Subcutaneous abdominal adipose tissue (tissue), 5 donors: ENCODE results near the gene LMCD1.

ENCODE experiments used
- H3K27ac ChIP-seq: one replicate; pipeline ENCODE4 v1.7.0; 2013; ENCODE audit warnings: low read depth, mild to moderate bottlenecking, inconsistent platforms, low read length, moderate library complexity
- H3K27me3 ChIP-seq, 5 donors: one replicate each; pipeline ENCODE4 v1.7.0; 2013; ENCODE audit warnings: low read length in 5 of 5, inconsistent platforms in 1 of 5; ENCODE audit not compliant: control insufficient read depth in 5 of 5, insufficient read depth in 4 of 5
- H3K36me3 ChIP-seq, 5 donors: one replicate each; pipeline ENCODE4 v1.7.0; 2013; ENCODE audit warnings: low read length in 5 of 5; ENCODE audit not compliant: control insufficient read depth in 5 of 5, insufficient read depth in 5 of 5
- H3K4me1 ChIP-seq, 5 donors: one replicate each; pipeline ENCODE4 v1.7.0; 2013; ENCODE audit warnings: low read length in 5 of 5, mild to moderate bottlenecking in 3 of 5, moderate library complexity in 1 of 5; ENCODE audit not compliant: control insufficient read depth in 5 of 5, insufficient read depth in 5 of 5
- H3K4me3 ChIP-seq, 5 donors: one replicate each; pipeline ENCODE4 v1.7.0; 2013; ENCODE audit warnings: low read length in 5 of 5, low read depth in 1 of 5
- H3K9ac ChIP-seq, 5 donors: one replicate each; pipeline ENCODE4 v1.7.0; 2013; ENCODE audit warnings: low read length in 5 of 5, mild to moderate bottlenecking in 4 of 5, moderate library complexity in 3 of 5
- H3K9me3 ChIP-seq, 5 donors: one replicate each; pipeline ENCODE4 v1.7.0; 2013; ENCODE audit warnings: low read length in 5 of 5; ENCODE audit not compliant: control insufficient read depth in 5 of 5
- donor health status: healthy.
- donor health status: healthy.
- donor health status: healthy.
- donor health status: healthy.
- donor health status: healthy.

LMCD1 gene

GRCh38 chr3:8554696-8555095 lies 53.1 kb downstream of the LMCD1 start:
- Histone ChIP-seq H3K9me3 (no peaks in the 10 kb centered on the region), H3K27me3 (no peaks in the 10 kb centered on the region), H3K9ac (peak overlapping the region in 2 of 5 donors; percentile 20 to 31), H3K4me3 (peak overlapping the region in 2 of 5 donors; percentile 15 to 44), H3K27ac (peak overlapping the region; percentile 80), H3K36me3 (peaks cover 0 to 58% (median 46%) of the 10 kb centered on the region in 5 donors), H3K4me1 (peaks cover 19 to 92% (median 86%) of the 10 kb centered on the region in 5 donors)

GRCh38 chr3:8555113-8555661 lies 53.6 kb downstream of the LMCD1 start:
- H3K27me3 ChIP-seq = no peaks in the 10 kb centered on the region
- peaks cover 19 to 92% (median 85%) of the 10 kb centered on the region in 5 donors for H3K4me1 ChIP-seq
- H3K36me3 ChIP-seq = peaks cover 0 to 55% (median 41%) of the 10 kb centered on the region in 5 donors
- H3K9me3 ChIP-seq = no peaks in the 10 kb centered on the region
- peak overlapping the region; percentile 80 for H3K27ac ChIP-seq
- H3K4me3 ChIP-seq = peak overlapping the region in 1 of 5 donors; percentile 44
- H3K9ac ChIP-seq = peak overlapping the region in 3 of 5 donors; percentile 7 to 31 (median 20)

GRCh38 chr3:8555725-8556472 lies 54.3 kb downstream of the LMCD1 start:
- Histone ChIP-seq H3K27ac (peak overlapping the region; percentile 80), H3K9me3 (no peaks in the 10 kb centered on the region), H3K4me3 (no peak overlapping the region), H3K27me3 (no peaks in the 10 kb centered on the region), H3K4me1 (peaks cover 20 to 92% (median 85%) of the 10 kb centered on the region in 5 donors), H3K9ac (no peak overlapping the region), H3K36me3 (peaks cover 0 to 51% (median 41%) of the 10 kb centered on the region in 5 donors)

GRCh38 chr3:8556473-8556869 lies 54.8 kb downstream of the LMCD1 start:
- Histone ChIP-seq H3K4me3 (no peak overlapping the region), H3K4me1 (peaks cover 22 to 92% (median 85%) of the 10 kb centered on the region in 5 donors), H3K27me3 (no peaks in the 10 kb centered on the region), H3K9me3 (no peaks in the 10 kb centered on the region), H3K36me3 (peaks cover 0 to 48% (median 40%) of the 10 kb centered on the region in 5 donors), H3K9ac (no peak overlapping the region), H3K27ac (peak overlapping the region; percentile 80)

- Histone ChIP-seq H3K9ac (no peak overlapping the region), H3K27ac (peak overlapping the region; percentile 80), H3K27me3 (no peaks in the 10 kb centered on the region), H3K4me1 (peaks cover 19 to 92% (median 85%) of the 10 kb centered on the region in 5 donors), H3K36me3 (peaks cover 0 to 39% (median 31%) of the 10 kb centered on the region in 5 donors), H3K9me3 (no peaks in the 10 kb centered on the region), H3K4me3 (no peak overlapping the region)
These were observed 55.7 kb downstream of the LMCD1 start for GRCh38 chr3:8557298-8557697.

- Histone ChIP-seq H3K9me3 (no peaks in the 10 kb centered on the region), H3K27ac (peak overlapping the region; percentile 2), H3K9ac (no peak overlapping the region), H3K4me3 (no peak overlapping the region), H3K27me3 (no peaks in the 10 kb centered on the region), H3K36me3 (peaks cover 1 to 38% (median 23%) of the 10 kb centered on the region in 5 donors), H3K4me1 (peaks cover 19 to 92% (median 81%) of the 10 kb centered on the region in 5 donors)
These were observed 57.0 kb downstream of the LMCD1 start for GRCh38 chr3:8558645-8559044.

- H3K9me3 ChIP-seq = no peaks in the 10 kb centered on the region
- H3K4me3 ChIP-seq = no peak overlapping the region
- peak overlapping the region; percentile 2 for H3K27ac ChIP-seq
- H3K36me3 ChIP-seq = peaks cover 4 to 35% (median 17%) of the 10 kb centered on the region in 5 donors
- no peak overlapping the region for H3K9ac ChIP-seq
- no peaks in the 10 kb centered on the region for H3K27me3 ChIP-seq
- peaks cover 19 to 84% (median 74%) of the 10 kb centered on the region in 5 donors for H3K4me1 ChIP-seq
These were observed 57.7 kb downstream of the LMCD1 start for GRCh38 chr3:8559351-8559750.

GRCh38 chr3:8560366-8561007 lies 58.9 kb downstream of the LMCD1 start:
- Histone ChIP-seq H3K9ac (no peak overlapping the region), H3K4me1 (peaks cover 16 to 73% (median 62%) of the 10 kb centered on the region in 5 donors), H3K27me3 (no peaks in the 10 kb centered on the region), H3K36me3 (peaks cover 8 to 40% (median 21%) of the 10 kb centered on the region in 5 donors), H3K4me3 (no peak overlapping the region), H3K27ac (peak overlapping the region; percentile 80), H3K9me3 (no peaks in the 10 kb centered on the region)

- Histone ChIP-seq H3K27me3 (no peaks in the 10 kb centered on the region), H3K27ac (peak overlapping the region; percentile 80), H3K4me1 (peaks cover 16 to 64% (median 53%) of the 10 kb centered on the region in 5 donors), H3K4me3 (no peak overlapping the region), H3K36me3 (peaks cover 13 to 47% (median 30%) of the 10 kb centered on the region in 5 donors), H3K9ac (peak overlapping the region in 1 of 5 donors; percentile 1), H3K9me3 (no peaks in the 10 kb centered on the region)
These were observed 59.7 kb downstream of the LMCD1 start for GRCh38 chr3:8561370-8561769.
